ENCODE measurements around the gene OR6K6. TPM values are rescaled to one million over a fixed set of nuclear protein-coding genes. Genes with fewer than 3 reads are reported as not detected.

The OR6K6 gene, protein sequence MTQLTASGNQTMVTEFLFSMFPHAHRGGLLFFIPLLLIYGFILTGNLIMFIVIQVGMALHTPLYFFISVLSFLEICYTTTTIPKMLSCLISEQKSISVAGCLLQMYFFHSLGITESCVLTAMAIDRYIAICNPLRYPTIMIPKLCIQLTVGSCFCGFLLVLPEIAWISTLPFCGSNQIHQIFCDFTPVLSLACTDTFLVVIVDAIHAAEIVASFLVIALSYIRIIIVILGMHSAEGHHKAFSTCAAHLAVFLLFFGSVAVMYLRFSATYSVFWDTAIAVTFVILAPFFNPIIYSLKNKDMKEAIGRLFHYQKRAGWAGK
- total RNA-seq (2021; fragmentation: NEBNext Ultra II Directional; extraction: Animal tissue kit (Norgen Biotek cat#: 25700)): not detected
- long read RNA-seq: 0 reads

GRCh38 chr1:158754420-158754819 is at the start of gene OR6K6:
OR6K6 (plus strand) TSS chr1:158754720; CDS start chr1:158754888, 168 bp downstream.
- no peak within 1 kb of the TSS for H3K27ac Mint-ChIP-seq
- peaks cover 19% of the 10 kb centered on the region for H3K9me3 Mint-ChIP-seq
- no peak within 1 kb of the TSS for H3K4me3 Mint-ChIP-seq
- DNase-seq: no peak
- TF ChIP-seq, protein P1, sequence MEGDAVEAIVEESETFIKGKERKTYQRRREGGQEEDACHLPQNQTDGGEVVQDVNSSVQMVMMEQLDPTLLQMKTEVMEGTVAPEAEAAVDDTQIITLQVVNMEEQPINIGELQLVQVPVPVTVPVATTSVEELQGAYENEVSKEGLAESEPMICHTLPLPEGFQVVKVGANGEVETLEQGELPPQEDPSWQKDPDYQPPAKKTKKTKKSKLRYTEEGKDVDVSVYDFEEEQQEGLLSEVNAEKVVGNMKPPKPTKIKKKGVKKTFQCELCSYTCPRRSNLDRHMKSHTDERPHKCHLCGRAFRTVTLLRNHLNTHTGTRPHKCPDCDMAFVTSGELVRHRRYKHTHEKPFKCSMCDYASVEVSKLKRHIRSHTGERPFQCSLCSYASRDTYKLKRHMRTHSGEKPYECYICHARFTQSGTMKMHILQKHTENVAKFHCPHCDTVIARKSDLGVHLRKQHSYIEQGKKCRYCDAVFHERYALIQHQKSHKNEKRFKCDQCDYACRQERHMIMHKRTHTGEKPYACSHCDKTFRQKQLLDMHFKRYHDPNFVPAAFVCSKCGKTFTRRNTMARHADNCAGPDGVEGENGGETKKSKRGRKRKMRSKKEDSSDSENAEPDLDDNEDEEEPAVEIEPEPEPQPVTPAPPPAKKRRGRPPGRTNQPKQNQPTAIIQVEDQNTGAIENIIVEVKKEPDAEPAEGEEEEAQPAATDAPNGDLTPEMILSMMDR (IDR thresholded peaks at IDR 0.05): no peak
- H3K4me1 Mint-ChIP-seq (ENCODE audit: low read depth): no peaks in the 10 kb centered on the region
- no peaks in the 10 kb centered on the region for H3K27me3 Mint-ChIP-seq (ENCODE audit: insufficient read depth)
- no peaks in the 10 kb centered on the region for H3K36me3 Mint-ChIP-seq (ENCODE audit: low read depth)

- TF ChIP-seq, protein P1 (IDR thresholded peaks at IDR 0.05): no peak
- H3K27ac Mint-ChIP-seq: no peak overlapping the region
- no peak overlapping the region for H3K4me3 Mint-ChIP-seq
- no peaks in the 10 kb centered on the region for H3K36me3 Mint-ChIP-seq (ENCODE audit: low read depth)
- H3K4me1 Mint-ChIP-seq (ENCODE audit: low read depth): no peaks in the 10 kb centered on the region
- H3K9me3 Mint-ChIP-seq: no peaks in the 10 kb centered on the region
- no peaks in the 10 kb centered on the region for H3K27me3 Mint-ChIP-seq (ENCODE audit: insufficient read depth)
- no peak for DNase-seq
Measured at GRCh38 chr1:158706096-158706495, 48.4 kb upstream of the OR6K6 start.

- H3K27me3 Mint-ChIP-seq (ENCODE audit: insufficient read depth): no peaks in the 10 kb centered on the region
- H3K9me3 Mint-ChIP-seq: peaks cover 4% of the 10 kb centered on the region; the same call in 1 of the 2 replicates
- TF ChIP-seq, protein P1 (IDR thresholded peaks at IDR 0.05): no peak
- H3K4me1 Mint-ChIP-seq (ENCODE audit: low read depth): no peaks in the 10 kb centered on the region
- DNase-seq: no peak
- no peak overlapping the region for H3K27ac Mint-ChIP-seq
- no peak overlapping the region for H3K4me3 Mint-ChIP-seq
- no peaks in the 10 kb centered on the region for H3K36me3 Mint-ChIP-seq (ENCODE audit: low read depth)
Measured at GRCh38 chr1:158711098-158711497, 43.4 kb upstream of the OR6K6 start.

- DNase-seq: no peak
- Mint-ChIP-seq H3K27ac (no peak overlapping the region), H3K4me1 (ENCODE audit: low read depth) (no peaks in the 10 kb centered on the region), H3K9me3 (peaks cover 18% of the 10 kb centered on the region), H3K36me3 (ENCODE audit: low read depth) (no peaks in the 10 kb centered on the region), H3K4me3 (no peak overlapping the region), H3K27me3 (ENCODE audit: insufficient read depth) (peaks cover 2% of the 10 kb centered on the region)
- TF ChIP-seq, protein P1 (IDR thresholded peaks at IDR 0.05): no peak
Measured at GRCh38 chr1:158714754-158715153, 39.8 kb upstream of the OR6K6 start.

- Mint-ChIP-seq H3K36me3 (ENCODE audit: low read depth) (no peaks in the 10 kb centered on the region), H3K27me3 (ENCODE audit: insufficient read depth) (peaks cover 2% of the 10 kb centered on the region), H3K4me1 (ENCODE audit: low read depth) (no peaks in the 10 kb centered on the region), H3K4me3 (no peak overlapping the region), H3K9me3 (peaks cover 18% of the 10 kb centered on the region), H3K27ac (no peak overlapping the region)
- no peak for DNase-seq
- TF ChIP-seq, protein P1 (IDR thresholded peaks at IDR 0.05): no peak
Measured at GRCh38 chr1:158716335-158716734, 38.2 kb upstream of the OR6K6 start.
